ENCODE data around the gene SMARCA4.
A peak's percentile ranks its signal among the peaks of the same experiment; 100 is the strongest.

Gene SMARCA4

DNA sequence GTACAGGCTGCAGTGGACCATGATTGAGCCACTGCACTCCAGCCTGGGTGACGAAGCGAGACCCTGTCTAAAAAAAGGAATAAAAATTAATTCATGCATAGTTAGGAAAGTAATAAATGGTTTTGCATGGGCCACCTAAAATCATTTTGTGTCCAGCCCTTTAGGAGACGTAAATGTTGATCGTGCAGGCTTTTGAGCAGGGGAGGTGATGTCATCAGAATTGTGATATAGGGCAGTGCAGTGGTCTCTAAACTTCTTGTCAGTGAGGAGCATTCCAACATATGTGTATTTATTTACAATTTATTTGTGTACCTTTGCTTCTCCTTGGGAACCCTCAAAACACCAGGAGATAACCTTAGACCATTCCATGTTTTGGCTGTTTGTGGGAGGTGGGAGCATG lies 3.0 kb downstream of the SMARCA4 start:
- peak overlapping the region in 2 of 3 experiments; percentile 46 to 77 for H3K27ac Mint-ChIP-seq
- peaks cover 16% of the 10 kb centered on the region for H3K36me3 Mint-ChIP-seq (ENCODE audit: low read depth)
- TF ChIP-seq, protein P1, sequence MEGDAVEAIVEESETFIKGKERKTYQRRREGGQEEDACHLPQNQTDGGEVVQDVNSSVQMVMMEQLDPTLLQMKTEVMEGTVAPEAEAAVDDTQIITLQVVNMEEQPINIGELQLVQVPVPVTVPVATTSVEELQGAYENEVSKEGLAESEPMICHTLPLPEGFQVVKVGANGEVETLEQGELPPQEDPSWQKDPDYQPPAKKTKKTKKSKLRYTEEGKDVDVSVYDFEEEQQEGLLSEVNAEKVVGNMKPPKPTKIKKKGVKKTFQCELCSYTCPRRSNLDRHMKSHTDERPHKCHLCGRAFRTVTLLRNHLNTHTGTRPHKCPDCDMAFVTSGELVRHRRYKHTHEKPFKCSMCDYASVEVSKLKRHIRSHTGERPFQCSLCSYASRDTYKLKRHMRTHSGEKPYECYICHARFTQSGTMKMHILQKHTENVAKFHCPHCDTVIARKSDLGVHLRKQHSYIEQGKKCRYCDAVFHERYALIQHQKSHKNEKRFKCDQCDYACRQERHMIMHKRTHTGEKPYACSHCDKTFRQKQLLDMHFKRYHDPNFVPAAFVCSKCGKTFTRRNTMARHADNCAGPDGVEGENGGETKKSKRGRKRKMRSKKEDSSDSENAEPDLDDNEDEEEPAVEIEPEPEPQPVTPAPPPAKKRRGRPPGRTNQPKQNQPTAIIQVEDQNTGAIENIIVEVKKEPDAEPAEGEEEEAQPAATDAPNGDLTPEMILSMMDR (IDR thresholded peaks at IDR 0.05; ENCODE audit: unreplicated experiment in 3 of 3): no peak
- H3K4me1 Mint-ChIP-seq: peaks cover 40% of the 10 kb centered on the region
- peak overlapping the region; percentile 66 to 98 (median 94) for H3K4me3 Mint-ChIP-seq
- H3K9me3 Mint-ChIP-seq: no peaks in the 10 kb centered on the region
- H3K27me3 Mint-ChIP-seq (ENCODE audit: low read depth): no peaks in the 10 kb centered on the region

DNA sequence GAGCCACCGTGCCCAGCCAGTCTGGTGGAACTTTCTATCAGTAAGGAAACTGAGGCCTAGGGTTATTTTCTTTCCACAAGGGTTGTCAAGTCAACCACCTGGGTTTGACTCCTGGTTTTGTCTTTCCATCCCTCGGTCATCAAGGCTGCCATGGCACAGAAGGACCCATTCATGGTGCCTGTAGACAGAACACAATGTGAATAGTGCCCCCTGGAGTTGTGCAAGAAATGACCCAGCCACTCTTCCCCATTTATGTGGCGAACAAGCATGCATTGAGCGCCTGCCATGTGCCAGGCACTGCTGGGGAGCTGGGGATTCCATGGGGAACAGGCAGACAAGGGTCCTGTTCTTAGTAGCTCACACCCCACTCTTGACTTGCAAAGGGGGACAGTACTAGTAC lies 4.1 kb downstream of the SMARCA4 start:
- Mint-ChIP-seq H3K27me3 (ENCODE audit: low read depth) (no peaks in the 10 kb centered on the region), H3K9me3 (no peaks in the 10 kb centered on the region), H3K27ac (peak overlapping the region; percentile 40 to 78 (median 61)), H3K4me1 (peaks cover 47% of the 10 kb centered on the region), H3K36me3 (ENCODE audit: low read depth) (peaks cover 16% of the 10 kb centered on the region), H3K4me3 (peak overlapping the region in 2 of 3 experiments; percentile 29 to 43)
- TF ChIP-seq, protein P1 (IDR thresholded peaks at IDR 0.05; ENCODE audit: unreplicated experiment in 3 of 3): no peak

DNA sequence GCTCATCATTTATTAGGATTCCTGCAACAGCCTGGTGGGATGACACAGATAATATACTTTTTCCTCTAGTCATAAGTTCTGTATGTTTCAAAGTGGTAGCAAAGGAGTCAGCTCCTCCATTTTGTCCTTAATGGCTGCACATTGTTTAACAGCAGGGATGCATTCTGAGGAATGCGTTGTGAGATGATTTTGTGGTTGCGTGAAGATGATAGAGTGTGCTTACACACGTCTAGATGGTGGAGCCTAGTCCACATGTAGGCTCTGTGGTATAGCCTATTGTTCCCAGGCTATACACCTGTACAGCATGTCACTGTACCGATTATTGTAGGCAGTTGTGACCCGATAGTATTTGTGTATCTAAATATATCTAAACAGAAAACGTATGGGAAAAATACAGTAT lies 4.6 kb downstream of the SMARCA4 start:
- Mint-ChIP-seq H3K27me3 (ENCODE audit: low read depth) (no peaks in the 10 kb centered on the region), H3K27ac (peak overlapping the region; percentile 40 to 78 (median 61)), H3K4me1 (peaks cover 51% of the 10 kb centered on the region), H3K4me3 (peak overlapping the region; percentile 6 to 46 (median 29)), H3K9me3 (no peaks in the 10 kb centered on the region), H3K36me3 (ENCODE audit: low read depth) (peaks cover 16% of the 10 kb centered on the region)
- TF ChIP-seq, protein P1 (IDR thresholded peaks at IDR 0.05; ENCODE audit: unreplicated experiment in 3 of 3): no peak

DNA sequence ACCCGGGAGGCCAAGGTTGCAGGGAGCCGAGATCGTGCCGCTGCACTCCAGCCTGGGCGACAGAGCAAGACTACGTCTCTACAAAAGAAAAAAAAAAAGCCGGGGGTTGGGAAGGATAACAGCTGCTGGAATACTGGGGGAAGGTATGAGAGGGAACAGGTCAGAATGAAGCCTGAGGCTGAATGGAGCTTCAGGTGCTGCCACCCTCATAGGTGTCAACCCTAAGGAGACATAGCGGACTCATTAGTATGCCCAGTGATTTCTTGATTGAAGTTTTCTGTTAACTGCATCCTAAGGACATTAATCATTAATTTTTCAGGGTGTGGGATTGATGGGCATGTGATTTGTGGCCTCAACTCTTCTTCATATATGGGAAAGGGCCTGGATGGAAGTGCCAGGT lies 6.0 kb downstream of the SMARCA4 start:
- TF ChIP-seq, protein P1 (IDR thresholded peaks at IDR 0.05; ENCODE audit: unreplicated experiment in 3 of 3): no peak
- peak overlapping the region; percentile 87 to 95 (median 91) for H3K27ac Mint-ChIP-seq
- H3K4me1 Mint-ChIP-seq: peaks cover 54% of the 10 kb centered on the region
- no peaks in the 10 kb centered on the region for H3K27me3 Mint-ChIP-seq (ENCODE audit: low read depth)
- H3K36me3 Mint-ChIP-seq (ENCODE audit: low read depth): peaks cover 23% of the 10 kb centered on the region
- H3K4me3 Mint-ChIP-seq: peak overlapping the region in 2 of 3 experiments; percentile 32 to 40
- no peaks in the 10 kb centered on the region for H3K9me3 Mint-ChIP-seq

DNA sequence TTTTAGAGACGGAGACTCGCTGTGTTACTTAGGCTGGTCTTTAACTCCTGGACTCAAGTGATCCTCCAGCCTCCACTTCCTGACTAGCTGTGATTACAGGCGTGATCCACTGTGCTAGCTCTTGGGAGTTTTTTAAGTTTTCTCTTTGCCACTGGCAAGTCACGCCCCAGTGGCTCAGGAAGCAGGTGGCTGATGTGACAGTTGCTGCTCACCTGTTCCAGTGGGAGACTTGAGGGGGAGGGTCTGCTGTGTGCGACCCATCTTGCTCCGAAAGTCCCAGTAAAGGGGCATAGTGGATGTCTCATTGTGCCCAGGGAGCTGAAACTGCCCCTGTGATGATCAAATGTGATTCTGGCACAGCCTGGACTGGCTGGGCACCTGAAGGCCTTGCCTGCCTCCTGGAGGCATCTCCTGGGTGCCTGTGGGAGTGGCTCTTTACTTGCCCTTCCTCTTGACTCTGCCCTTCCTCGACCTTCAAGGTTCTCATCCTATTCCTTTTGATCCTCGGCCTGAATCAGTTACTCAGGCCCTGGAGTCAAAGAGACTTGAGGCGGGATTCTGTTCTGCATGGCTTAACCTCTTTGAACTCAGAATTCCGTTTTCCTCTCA lies 7.8 kb downstream of the SMARCA4 start:
- Mint-ChIP-seq H3K4me3 (peak overlapping the region; percentile 45 to 63 (median 55)), H3K9me3 (no peaks in the 10 kb centered on the region), H3K27me3 (ENCODE audit: low read depth) (no peaks in the 10 kb centered on the region), H3K36me3 (ENCODE audit: low read depth) (peaks cover 30% of the 10 kb centered on the region), H3K27ac (peak overlapping the region; percentile 83 to 92 (median 88)), H3K4me1 (peaks cover 47% of the 10 kb centered on the region)
- TF ChIP-seq, protein P1 (IDR thresholded peaks at IDR 0.05; ENCODE audit: unreplicated experiment in 3 of 3): no peak

All from nephron (organoid).